ENCODE data around the gene TTF1. TPM values are rescaled to one million over a fixed set of nuclear protein-coding genes. Genes with fewer than 3 reads are reported as not detected.

Gene TTF1
- total RNA-seq, 1 experiment from 2014 or later: 11.3 TPM

GRCh38 chr9:132333556-132333955 lies 73.1 kb downstream of the TTF1 start:
- peaks cover 88% of the 10 kb centered on the region for H3K36me3 ChIP-seq
- H3K27ac ChIP-seq: no peak overlapping the region
- H3K9me3 ChIP-seq (replicated peaks): no peaks in the 10 kb centered on the region
- no peak overlapping the region for H3K4me3 ChIP-seq
- no peak for DNase-seq (ENCODE audit: low read depth in 1 of 2, low spot score in 2 of 2)
- no peaks in the 10 kb centered on the region for H3K4me1 ChIP-seq (replicated peaks)
- H3K27me3 ChIP-seq (replicated peaks): no peaks in the 10 kb centered on the region

GRCh38 chr9:132328580-132328979 lies 78.1 kb downstream of the TTF1 start:
- H3K27me3 ChIP-seq (replicated peaks): no peaks in the 10 kb centered on the region
- no peaks in the 10 kb centered on the region for H3K9me3 ChIP-seq (replicated peaks)
- DNase-seq (ENCODE audit: low read depth in 1 of 2, low spot score in 2 of 2): no peak
- H3K4me3 ChIP-seq: no peak overlapping the region
- no peaks in the 10 kb centered on the region for H3K4me1 ChIP-seq (replicated peaks)
- H3K27ac ChIP-seq: no peak overlapping the region
- peaks cover 95% of the 10 kb centered on the region for H3K36me3 ChIP-seq

GRCh38 chr9:132327537-132327936 lies 79.1 kb downstream of the TTF1 start:
- DNase-seq (ENCODE audit: low read depth in 1 of 2, low spot score in 2 of 2): no peak
- Histone ChIP-seq H3K4me1 (replicated peaks) (no peaks in the 10 kb centered on the region), H3K27me3 (replicated peaks) (no peaks in the 10 kb centered on the region), H3K27ac (no peak overlapping the region), H3K36me3 (peaks cover 88% of the 10 kb centered on the region), H3K9me3 (replicated peaks) (no peaks in the 10 kb centered on the region), H3K4me3 (no peak overlapping the region)

Other genes starting within 250 kb of the TTF1 start
- gene NTNG2, start 244.8 kb downstream of the TTF1 start, total RNA-seq (2014; rRNA removed; shearing (Covaris generic)): not detected in 2 replicates
- gene SETX, start 51.9 kb downstream of the TTF1 start, total RNA-seq (2014; rRNA removed; shearing (Covaris generic)): 26.1 and 34.6 TPM in 2 replicates
- 0.42 TPM in 1 of 2 replicates, not detected in the other for gene CFAP77, start 3.4 kb upstream of the TTF1 start, total RNA-seq (2014; rRNA removed; shearing (Covaris generic))
- gene BARHL1, start 175.8 kb upstream of the TTF1 start, total RNA-seq (2014; rRNA removed; shearing (Covaris generic)): not detected in 2 replicates

Measured in SJSA1 (cell line).